A549 (cell line): ENCODE measurements around the gene HNF1B. TPM values are rescaled to one million over a fixed set of nuclear protein-coding genes. Genes with fewer than 3 reads are reported as not detected.
"Not testable (repeated sequence)": the region's sequence is repeated elsewhere in the genome, so short reads cannot be mapped to it uniquely, and the experiment has no call there.

Source experiments
- ATAC-seq, 2 experiments: fragments of 200-7000 bp in 1 of 2; fragments of >200 bp in 1 of 2; cut with Nextera tagmentation in 1 of 2; cut with Tn5 transposase in 1 of 2; 3 replicates each; pipeline versions ENCODE4 v1.8.0 to v1.9.1; 2018 to 2020; ENCODE audit warnings: mild to moderate bottlenecking in 1 of 2, moderate library complexity in 1 of 2
- CTCF ChIA-PET: fragments of 300-600 bp; sonication (Branson Sonifier 250); formaldehyde crosslinking; extraction: SDS; loops from one replicate; lab custom pipeline; 2021; ENCODE audit warnings: antibody characterized with exemption, inconsistent platforms; lab: Yijun Ruan, JAX
- POLR2A ChIA-PET: fragments of 350-600 bp; formaldehyde crosslinking; extraction: SDS; loops from one replicate; lab custom pipeline; 2021; ENCODE audit warnings: antibody characterized with exemption, inconsistent platforms; lab: Yijun Ruan, JAX
- DNase-seq, 2 experiments: peaks; one replicate each; pipeline versions ENCODE4 v3.0.0 to v3.0.0-alpha.2; 2011 to 2016; ENCODE audit warnings: low read depth in 1 of 2, low spot score in 1 of 2
- FAIRE-seq: peaks from 2 replicates; lab custom pipeline; 2011; peaks lifted over from hg19 to GRCh38; lab: Jason Lieb, UNC
- H3K27ac ChIP-seq, 2 experiments: fragments of >200 bp; sonication (Bioruptor Twin); formaldehyde crosslinking; 3 replicates each; pipeline ENCODE4 v1.5.1; 2016 to 2017
- H3K4me1 ChIP-seq: fragments of >200 bp; sonication (Bioruptor Twin); formaldehyde crosslinking; 3 replicates; pipeline ENCODE4 v1.6.1; 2016
- H3K4me2 ChIP-seq: fragments of >200 bp; sonication (Bioruptor Twin); formaldehyde crosslinking; 3 replicates; pipeline ENCODE4 v1.6.1; 2016
- H3K4me3 ChIP-seq: fragments of >200 bp; sonication (Bioruptor Twin); formaldehyde crosslinking; 3 replicates; pipeline ENCODE4 v1.5.1; 2016
- H3K9me3 ChIP-seq: fragments of >200 bp; sonication (Bioruptor Twin); formaldehyde crosslinking; 3 replicates; pipeline ENCODE4 v1.6.1; 2016
- BHLHE40 ChIP-seq: IDR thresholded peaks from 2 replicates; pipeline ENCODE4 v1.6.1; 2012; ENCODE audit warnings: low read depth, low read length, inconsistent platforms
- CHD2 ChIP-seq: fragments of 150-350 bp; IDR thresholded peaks from 2 replicates; pipeline ENCODE4 v1.6.1; 2014; ENCODE audit warnings: low read length; ENCODE audit not compliant: partially characterized antibody
- CHD4 ChIP-seq: fragments of 200-600 bp; sonication (generic); IDR thresholded peaks from 2 replicates; pipeline ENCODE4 v1.6.1; 2016; ENCODE audit warnings: antibody characterized with exemption, mild to moderate bottlenecking, borderline replicate concordance
- FOSL2 ChIP-seq, 2 experiments: fragments of 450-650 bp in 1 of 2; fragments of >200 bp in 1 of 2; sonication (Bioruptor Twin) in 1 of 2; formaldehyde crosslinking; IDR thresholded peaks; 2 replicates each; pipeline versions ENCODE4 v1.5.0 to v1.6.1; 2016 to 2020; ENCODE audit warnings: mild to moderate bottlenecking in 1 of 2, moderate library complexity in 1 of 2
- GATA3 ChIP-seq: IDR thresholded peaks from 2 replicates; pipeline ENCODE4 v1.6.1; 2012; ENCODE audit warnings: borderline replicate concordance
- JUN ChIP-seq, 2 experiments: fragments of >200 bp; sonication (Bioruptor Twin); formaldehyde crosslinking; IDR thresholded peaks; 2 replicates in 1 of 2; 3 replicates in 1 of 2; pipeline ENCODE4 v1.6.1; 2016 to 2017
- KDM1A ChIP-seq: fragments of 200-600 bp; sonication (generic); IDR thresholded peaks from 2 replicates; pipeline ENCODE4 v1.6.1; 2016; ENCODE audit warnings: low read depth, mild to moderate bottlenecking
- MYC ChIP-seq: IDR thresholded peaks from 2 replicates; pipeline ENCODE4 v1.6.1; 2012; ENCODE audit warnings: mild to moderate bottlenecking, inconsistent platforms, low read length, improper control_type of control experiment, borderline replicate concordance
- PHF8 ChIP-seq: fragments of 200-600 bp; sonication (generic); IDR thresholded peaks from 2 replicates; pipeline ENCODE4 v1.6.1; 2016; ENCODE audit warnings: low read depth, mild to moderate bottlenecking, antibody characterized with exemption, moderate library complexity, borderline replicate concordance
- RAD21 ChIP-seq, 2 experiments: fragments of >200 bp in 1 of 2; sonication (Bioruptor Twin) in 1 of 2; formaldehyde crosslinking in 1 of 2; IDR thresholded peaks in 1 of 2; conservative IDR thresholded peaks in 1 of 2; 2 replicates in 1 of 2; 3 replicates in 1 of 2; pipeline ENCODE4 v1.6.1; 2012 to 2018; ENCODE audit warnings: inconsistent platforms in 1 of 2
- RARB ChIP-seq: fragments of 250-450 bp; sonication (Bioruptor Pico); IDR thresholded peaks from 2 replicates; pipeline ENCODE4 v1.8.0; 2021; ENCODE audit warnings: mild to moderate bottlenecking, moderate library complexity
- RCOR1 ChIP-seq: fragments of 150-350 bp; IDR thresholded peaks from 2 replicates; pipeline ENCODE4 v1.6.1; 2014; ENCODE audit warnings: antibody characterized with exemption, low read length, low read depth
- RNF2 ChIP-seq: fragments of 200-600 bp; sonication (generic); IDR thresholded peaks from 2 replicates; pipeline ENCODE4 v1.6.1; 2016; ENCODE audit warnings: low read depth, mild to moderate bottlenecking, antibody characterized with exemption, moderate library complexity, borderline replicate concordance
- SMC3 ChIP-seq: fragments of >200 bp; sonication (Bioruptor Twin); formaldehyde crosslinking; IDR thresholded peaks from 3 replicates; pipeline ENCODE4 v1.6.1; 2018; ENCODE audit warnings: inconsistent platforms
- ZFP36 ChIP-seq: fragments of 450-650 bp; IDR thresholded peaks from 2 replicates; pipeline ENCODE4 v1.6.1; 2014; ENCODE audit warnings: borderline replicate concordance; ENCODE audit not compliant: partially characterized antibody
- WGBS: methylation state at CpG from one replicate; pipeline ENCODE4 v1.1.6; 2017; ENCODE audit errors: missing lambda C conversion rate; 5-methylcytosine and 5-hydroxymethylcytosine counted together
- polyA plus RNA-seq, 4 experiments: library from polyadenylated mRNA; depleted of rRNA in 3 of 4; stranded (reverse); fragments of >200 nt; fragmentation: RNase III in 1 of 4; extraction: RNeasy Plus Mini Kit Qiagen cat#74134 plus additional on column Dnase treatment in 1 of 4; gene quantifications; 2 replicates in 3 of 4; 3 replicates in 1 of 4; pipeline ENCODE4 v1.2.3, GENCODE V29; 2011 to 2017
- TF ChIP-seq, protein P1 (sequence below): IDR thresholded peaks from 2 replicates; pipeline ENCODE4 v1.6.1; 2012
- TF ChIP-seq, protein P2 (sequence below): IDR thresholded peaks from 2 replicates; pipeline ENCODE4 v1.6.1; 2012; ENCODE audit warnings: low read depth, borderline replicate concordance
- TF ChIP-seq, protein P3 (sequence below): IDR thresholded peaks from 2 replicates; pipeline ENCODE4 v1.6.1; 2012

The HNF1B gene
- polyA plus RNA-seq, 2 of the 4 experiments (the other 2 are of a cell fraction): 13.3 to 21.3 TPM

GRCh38 chr17:37787055-37787757 is 42.3 kb upstream of the HNF1B start (continued):
- TF ChIP-seq, protein P1, sequence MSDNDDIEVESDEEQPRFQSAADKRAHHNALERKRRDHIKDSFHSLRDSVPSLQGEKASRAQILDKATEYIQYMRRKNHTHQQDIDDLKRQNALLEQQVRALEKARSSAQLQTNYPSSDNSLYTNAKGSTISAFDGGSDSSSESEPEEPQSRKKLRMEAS: peak; percentile 62; the same call in 1 of the 2 replicates
- TF ChIP-seq FOSL2 (IDR thresholded peaks at IDR 0.05) (no peak), FOSL2 (CRISPR knock-in tag; IDR thresholded peaks at IDR 0.05) (no peak), RCOR1 (no peak), JUN (IDR thresholded peaks at IDR 0.05) (peak in 1 of 2 experiments; percentile 48; a peak in 1 of 5 replicates), SMC3 (peak; percentile 20; the same call in 1 of the 3 replicates)
- TF ChIP-seq, all 56 proteins: peak for 5

- H3K4me2 ChIP-seq: peak overlapping the region; percentile 69
- H3K9me3 ChIP-seq: no peaks in the 10 kb centered on the region
- no peak overlapping the region for H3K4me3 ChIP-seq
- CTCF ChIA-PET: interaction anchor here (0.6 to 2.0 kb wide), 7 partner anchors 16 to 91 kb away, joined by 3 to 9 read pairs (median 3); partner anchors contain the start of gene HNF1B
- FAIRE-seq: no peak
- TF ChIP-seq RCOR1 (no peak), RARB (CRISPR knock-in tag) (no peak), CHD2 (no peak), BHLHE40 (no peak), PHF8 (no peak), ZFP36 (no peak), GATA3 (no peak), KDM1A (no peak), MYC (no peak), RNF2 (no peak), CHD4 (no peak), SMC3 (no peak), JUN (IDR thresholded peaks at IDR 0.05) (no peak), RAD21 (conservative IDR thresholded peaks at IDR 0.05 in 1 of 2, IDR thresholded peaks at IDR 0.05 in 1 of 2) (no peak), FOSL2 (IDR thresholded peaks at IDR 0.05) (no peak), FOSL2 (CRISPR knock-in tag; IDR thresholded peaks at IDR 0.05) (no peak)
- TF ChIP-seq, protein P2, sequence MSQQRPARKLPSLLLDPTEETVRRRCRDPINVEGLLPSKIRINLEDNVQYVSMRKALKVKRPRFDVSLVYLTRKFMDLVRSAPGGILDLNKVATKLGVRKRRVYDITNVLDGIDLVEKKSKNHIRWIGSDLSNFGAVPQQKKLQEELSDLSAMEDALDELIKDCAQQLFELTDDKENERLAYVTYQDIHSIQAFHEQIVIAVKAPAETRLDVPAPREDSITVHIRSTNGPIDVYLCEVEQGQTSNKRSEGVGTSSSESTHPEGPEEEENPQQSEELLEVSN: no peak
- TF ChIP-seq, protein P3, sequence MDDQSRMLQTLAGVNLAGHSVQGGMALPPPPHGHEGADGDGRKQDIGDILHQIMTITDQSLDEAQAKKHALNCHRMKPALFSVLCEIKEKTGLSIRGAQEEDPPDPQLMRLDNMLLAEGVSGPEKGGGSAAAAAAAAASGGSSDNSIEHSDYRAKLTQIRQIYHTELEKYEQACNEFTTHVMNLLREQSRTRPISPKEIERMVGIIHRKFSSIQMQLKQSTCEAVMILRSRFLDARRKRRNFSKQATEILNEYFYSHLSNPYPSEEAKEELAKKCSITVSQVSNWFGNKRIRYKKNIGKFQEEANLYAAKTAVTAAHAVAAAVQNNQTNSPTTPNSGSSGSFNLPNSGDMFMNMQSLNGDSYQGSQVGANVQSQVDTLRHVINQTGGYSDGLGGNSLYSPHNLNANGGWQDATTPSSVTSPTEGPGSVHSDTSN: no peak
- H3K4me1 ChIP-seq: peaks cover 30% of the 10 kb centered on the region
- peak overlapping the region; percentile 64 to 85 for H3K27ac ChIP-seq
- no peak for DNase-seq
- POLR2A ChIA-PET: interaction anchor here (0.9 to 1.1 kb wide), 2 partner anchors 42 to 379 kb away, joined by 3 to 6 read pairs; partner anchors contain the start of gene HNF1B
- 89% methylated on average over 2 of the region's 2 CpGs for WGBS
- peak in 1 of 2 experiments; percentile 20; a peak in 2 of 6 replicates for ATAC-seq
Measured at GRCh38 chr17:37786481-37786880, 41.6 kb upstream of the HNF1B start.

DNA sequence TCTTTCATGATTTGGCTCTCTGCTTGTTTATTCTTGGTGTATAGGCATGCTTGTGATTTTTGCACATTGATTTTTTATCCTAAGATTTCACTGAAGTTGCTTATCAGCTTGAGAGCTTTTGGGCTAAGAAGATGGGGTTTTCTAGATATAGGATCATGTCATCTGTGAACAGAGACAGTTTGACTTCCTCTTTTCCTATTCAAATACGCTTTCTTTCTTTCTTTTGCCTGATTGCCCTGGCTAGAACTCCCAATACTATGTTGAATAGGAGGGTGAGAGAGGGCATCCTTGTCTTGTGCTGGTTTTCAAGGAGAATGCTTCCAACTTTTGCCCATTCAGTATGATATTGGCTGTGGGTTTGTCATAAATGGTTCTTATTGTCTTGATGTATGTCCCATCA is 37.6 kb upstream of the HNF1B start:
- FAIRE-seq, H3K4me2 ChIP-seq, H3K27ac ChIP-seq, DNase-seq, H3K4me3 ChIP-seq, ATAC-seq, H3K9me3 ChIP-seq, POLR2A ChIA-PET: not testable (repeated sequence)
- H3K4me1 ChIP-seq: peaks cover 23% of the 10 kb centered on the region
- WGBS: 83% methylated on average over 1 of the region's 1 CpG
- CTCF ChIA-PET: interaction anchor here (1.0 to 5.5 kb wide), 7 partner anchors 9 to 132 kb away, joined by 3 to 33 read pairs (median 5); no protein-coding TSS in a partner anchor
